Smooth muscle cell (in vitro differentiated cells): Measurements from ENCODE around the gene SEMA5A. TPM values are rescaled to one million over a fixed set of nuclear protein-coding genes. Genes with fewer than 3 reads are reported as not detected.

Source experiments
- DNase-seq: peaks from one replicate; lab custom pipeline; 2025; ENCODE audit not compliant: unreplicated experiment; lab: John Stamatoyannopoulos, UW
- H2AFZ ChIP-seq: fragments of 200-600 bp; sonication (generic); 2 replicates; pipeline ENCODE4 v1.6.0; 2016; ENCODE audit warnings: antibody characterized with exemption, low read depth, mild to moderate bottlenecking
- H3F3A ChIP-seq: fragments of 200-600 bp; sonication (generic); 2 replicates; pipeline ENCODE4 v1.6.0; 2017; ENCODE audit warnings: antibody characterized with exemption, low read depth
- H3K27ac ChIP-seq: fragments of 200-600 bp; sonication (generic); 2 replicates; pipeline ENCODE4 v1.5.1; 2016; ENCODE audit warnings: low read depth, mild to moderate bottlenecking
- H3K27me3 ChIP-seq: fragments of 200-600 bp; sonication (generic); 2 replicates; pipeline ENCODE4 v1.6.1; 2016; ENCODE audit warnings: low read depth, mild to moderate bottlenecking
- H3K36me3 ChIP-seq: fragments of 200-600 bp; sonication (generic); 2 replicates; pipeline ENCODE4 v1.5.1; 2016; ENCODE audit warnings: low read depth
- H3K4me1 ChIP-seq: fragments of 200-600 bp; sonication (generic); 2 replicates; pipeline ENCODE4 v1.5.1; 2016; ENCODE audit warnings: low read depth
- H3K4me2 ChIP-seq: fragments of 200-600 bp; sonication (generic); 2 replicates; pipeline ENCODE4 v1.6.0; 2016; ENCODE audit warnings: mild to moderate bottlenecking
- H3K4me3 ChIP-seq: fragments of 200-600 bp; sonication (generic); 2 replicates; pipeline ENCODE4 v1.5.1; 2016; ENCODE audit warnings: mild to moderate bottlenecking
- H3K79me2 ChIP-seq: fragments of 200-600 bp; sonication (generic); 2 replicates; pipeline ENCODE4 v1.6.0; 2016; ENCODE audit warnings: low read depth, mild to moderate bottlenecking
- H3K9ac ChIP-seq: fragments of 200-600 bp; sonication (generic); 2 replicates; pipeline ENCODE4 v1.6.0; 2016; ENCODE audit warnings: low read depth
- H3K9me3 ChIP-seq: fragments of 200-600 bp; sonication (generic); replicated peaks from 2 replicates; pipeline ENCODE4 v1.5.1; 2016; ENCODE audit warnings: low read depth
- H4K20me1 ChIP-seq: fragments of 200-600 bp; sonication (generic); 2 replicates; pipeline ENCODE4 v1.6.0; 2016; ENCODE audit warnings: low read depth
- CTCF ChIP-seq: fragments of 200-600 bp; sonication (generic); IDR thresholded peaks from 2 replicates; pipeline ENCODE4 v1.5.1; 2017; ENCODE audit warnings: borderline replicate concordance, mild to moderate bottlenecking, antibody characterized with exemption; ENCODE audit not compliant: insufficient read depth, poor library complexity, severe bottlenecking
- WGBS: methylation state at CpG from one replicate; pipeline ENCODE4 v1.1.7; 2016; ENCODE audit warnings: low lambda C conversion rate; 5-methylcytosine and 5-hydroxymethylcytosine counted together
- polyA plus RNA-seq: library from polyadenylated mRNA; unstranded; fragments of >200 nt; fragmentation: Nextera tagmentation; extraction: Ambion mirVana; gene quantifications from 2 replicates; pipeline ENCODE4 v1.2.1, GENCODE V29; 2016
- total RNA-seq: library from RNA; depleted of rRNA; stranded (reverse); fragments of >200 nt; gene quantifications from 2 replicates; pipeline ENCODE4 v1.2.3, GENCODE V29; 2014

SEMA5A gene
- total and polyA plus RNA-seq, 2 experiments from 2014 or later, result 21.6 to 65.1 TPM

DNA sequence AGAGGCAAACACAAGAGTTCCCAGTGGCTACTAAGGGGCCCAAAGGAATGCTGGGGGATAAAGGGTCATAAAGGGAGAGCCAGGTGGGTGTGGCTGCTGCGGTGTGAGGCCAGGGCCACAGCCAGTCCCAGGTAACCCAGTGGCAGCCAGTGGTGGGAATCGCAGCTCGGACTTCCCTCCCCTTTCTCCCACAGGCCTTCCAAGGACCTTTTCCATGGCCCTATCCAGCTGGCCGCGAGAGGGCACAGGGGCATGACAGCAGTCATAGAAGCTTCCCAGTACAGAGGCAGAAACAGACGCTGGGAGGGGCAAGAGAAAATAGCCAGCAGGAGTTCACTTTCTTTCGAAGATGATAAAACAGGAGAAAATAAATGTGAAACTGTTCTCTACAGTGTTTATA, 257.6 kb downstream of the SEMA5A start:
- 78% methylated on average over 7 of the region's 7 CpGs for WGBS

DNA sequence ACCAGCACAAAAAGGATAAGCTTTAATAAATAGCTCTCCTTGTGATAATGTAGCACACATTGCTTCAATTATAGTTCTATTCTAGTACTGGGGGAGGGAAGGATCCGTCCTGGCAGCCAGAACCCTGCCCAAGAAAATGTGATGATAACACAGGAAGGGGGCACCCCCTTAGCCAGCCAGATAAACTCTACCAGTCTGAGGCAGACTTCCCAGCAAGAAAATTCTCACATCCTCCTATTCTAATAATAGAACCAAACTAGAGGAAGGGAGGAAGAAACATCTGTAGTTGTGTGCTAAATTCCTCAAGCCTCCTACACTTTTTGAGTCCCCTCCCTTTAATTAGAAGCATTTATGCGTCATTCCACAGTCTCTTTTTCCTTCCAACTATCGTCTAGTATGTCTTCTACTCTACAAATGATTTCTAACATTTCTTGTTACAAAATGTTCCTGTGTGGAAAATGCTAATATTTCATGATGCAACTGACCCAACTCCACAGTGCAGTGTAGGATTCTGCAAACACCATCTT, 261.0 kb downstream of the SEMA5A start:
- WGBS, result 18% methylated on average over 3 of the region's 3 CpGs
- no peak for DNase-seq
- H3K36me3 ChIP-seq, result no peaks in the 10 kb centered on the region
- peaks cover 4% of the 10 kb centered on the region for H3F3A ChIP-seq
- no peaks in the 10 kb centered on the region for H3K4me1 ChIP-seq
- no peaks in the 10 kb centered on the region for H3K27me3 ChIP-seq
- peak overlapping the region; percentile 67 for H2AFZ ChIP-seq
- H3K4me3 ChIP-seq, result peak overlapping the region; percentile 5
- peak overlapping the region; percentile 56 for H3K27ac ChIP-seq
- no peak for TF ChIP-seq CTCF
- peaks cover 3% of the 10 kb centered on the region for H4K20me1 ChIP-seq
- H3K9ac ChIP-seq, result no peak overlapping the region
- peaks cover 13% of the 10 kb centered on the region for H3K79me2 ChIP-seq
- H3K4me2 ChIP-seq, result peak overlapping the region; percentile 58
- H3K9me3 ChIP-seq, result no peaks in the 10 kb centered on the region

More for the DNA sequence above, 257.6 kb downstream of the SEMA5A start:
- DNase-seq, result no peak
- Histone ChIP-seq H3K36me3 (no peaks in the 10 kb centered on the region), H3F3A (peaks cover 4% of the 10 kb centered on the region), H3K4me3 (no peak overlapping the region), H2AFZ (no peak overlapping the region), H3K27me3 (no peaks in the 10 kb centered on the region), H4K20me1 (peaks cover 3% of the 10 kb centered on the region), H3K9ac (no peak overlapping the region), H3K9me3 (no peaks in the 10 kb centered on the region), H3K27ac (no peak overlapping the region), H3K4me2 (no peak overlapping the region), H3K79me2 (no peaks in the 10 kb centered on the region), H3K4me1 (no peaks in the 10 kb centered on the region)
- no peak for TF ChIP-seq CTCF

GRCh38 chr5:9284272-9284671, 261.6 kb downstream of the SEMA5A start:
- Histone ChIP-seq H3K9ac (no peak overlapping the region), H3K27ac (peak overlapping the region; percentile 56)
- DNase-seq, result no peak

More at GRCh38 chr5:9284272-9284671, 261.6 kb downstream of the SEMA5A start:
- WGBS, result 42% methylated on average over 1 of the region's 1 CpG
- Histone ChIP-seq H3K4me1 (no peaks in the 10 kb centered on the region), H3K27me3 (no peaks in the 10 kb centered on the region), H3F3A (peaks cover 4% of the 10 kb centered on the region), H3K9me3 (no peaks in the 10 kb centered on the region), H3K4me3 (peak overlapping the region; percentile 5), H2AFZ (no peak overlapping the region), H3K4me2 (peak overlapping the region; percentile 58), H4K20me1 (peaks cover 3% of the 10 kb centered on the region), H3K79me2 (peaks cover 13% of the 10 kb centered on the region), H3K36me3 (no peaks in the 10 kb centered on the region)
- no peak for TF ChIP-seq CTCF
